GM19328 (cell line): ENCODE data around the gene FNIP2.
"Not testable (repeated sequence)": the region's sequence is repeated elsewhere in the genome, so short reads cannot be mapped to it uniquely, and the experiment has no call there.

Experiments
- ATAC-seq: cut with Tn5 transposase; IDR thresholded peaks from one replicate; pipeline ENCODE4 v1.9.1; 2021; ENCODE audit warnings: mild to moderate bottlenecking, moderate library complexity; ENCODE audit not compliant: unreplicated experiment

Gene FNIP2

GRCh38 chr4:158865520-158866177 lies 96.8 kb downstream of the FNIP2 start:
- no peak for ATAC-seq

DNA sequence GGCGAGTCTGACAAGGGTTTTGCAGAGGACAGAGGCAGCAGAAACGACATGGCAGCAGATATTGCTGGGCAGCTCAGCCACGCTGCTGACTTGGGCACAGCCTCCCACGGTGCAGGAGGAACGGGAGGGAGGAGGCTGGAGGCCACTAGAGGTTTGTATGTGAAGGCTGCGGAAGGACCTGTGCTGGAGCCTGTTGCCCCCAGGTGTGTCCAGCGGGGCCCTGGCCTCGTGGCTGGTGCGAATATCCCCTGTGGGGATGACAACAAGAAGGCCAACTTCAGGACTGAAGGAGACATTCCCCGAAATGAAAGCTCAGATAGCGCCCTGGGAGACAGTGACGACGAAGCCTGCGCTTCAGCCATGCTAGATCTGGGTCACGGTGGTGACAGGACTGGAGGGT lies 100.2 kb downstream of the FNIP2 start:
- ATAC-seq: no peak

- ATAC-seq: no peak
Measured at GRCh38 chr4:158869761-158870160, 100.9 kb downstream of the FNIP2 start.

DNA sequence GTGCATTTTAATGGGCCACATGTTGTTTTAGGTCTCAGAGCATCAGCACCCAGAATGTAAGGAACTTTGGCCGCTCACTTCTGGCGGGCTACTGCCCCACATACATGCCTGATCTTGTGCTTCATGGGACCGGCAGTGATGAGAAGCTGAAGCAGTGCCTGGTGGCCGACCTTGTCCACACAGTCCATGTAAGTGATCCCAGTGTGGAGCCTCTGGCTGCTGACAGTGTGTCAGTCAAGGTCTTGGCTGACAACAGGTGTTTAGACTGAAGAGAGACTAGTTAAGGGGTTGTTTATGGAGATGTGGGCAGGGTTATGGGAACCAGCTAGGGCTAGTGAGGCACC lies 101.4 kb downstream of the FNIP2 start:
- no peak for ATAC-seq

- no peak for ATAC-seq
Measured at GRCh38 chr4:158870626-158871334, 102.0 kb downstream of the FNIP2 start.

DNA sequence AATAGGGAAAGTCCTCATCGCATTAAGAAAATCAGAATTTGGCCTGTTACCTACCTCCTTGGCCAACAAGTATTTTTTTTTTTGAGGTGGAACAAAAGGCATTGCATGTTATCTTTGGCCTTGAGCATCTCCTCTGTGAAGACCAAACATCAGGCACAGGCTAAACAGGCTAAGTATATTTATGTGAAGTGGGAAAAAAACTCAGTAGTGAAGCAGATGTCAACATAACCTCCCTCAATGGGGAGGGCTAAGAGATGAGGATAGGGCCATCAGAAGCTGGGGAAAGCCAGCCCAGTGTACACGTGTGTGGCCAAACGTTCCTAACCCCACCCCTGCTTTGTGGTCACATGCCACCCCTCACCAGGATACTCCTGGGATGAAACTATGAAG lies 102.5 kb downstream of the FNIP2 start:
- no peak for ATAC-seq

DNA sequence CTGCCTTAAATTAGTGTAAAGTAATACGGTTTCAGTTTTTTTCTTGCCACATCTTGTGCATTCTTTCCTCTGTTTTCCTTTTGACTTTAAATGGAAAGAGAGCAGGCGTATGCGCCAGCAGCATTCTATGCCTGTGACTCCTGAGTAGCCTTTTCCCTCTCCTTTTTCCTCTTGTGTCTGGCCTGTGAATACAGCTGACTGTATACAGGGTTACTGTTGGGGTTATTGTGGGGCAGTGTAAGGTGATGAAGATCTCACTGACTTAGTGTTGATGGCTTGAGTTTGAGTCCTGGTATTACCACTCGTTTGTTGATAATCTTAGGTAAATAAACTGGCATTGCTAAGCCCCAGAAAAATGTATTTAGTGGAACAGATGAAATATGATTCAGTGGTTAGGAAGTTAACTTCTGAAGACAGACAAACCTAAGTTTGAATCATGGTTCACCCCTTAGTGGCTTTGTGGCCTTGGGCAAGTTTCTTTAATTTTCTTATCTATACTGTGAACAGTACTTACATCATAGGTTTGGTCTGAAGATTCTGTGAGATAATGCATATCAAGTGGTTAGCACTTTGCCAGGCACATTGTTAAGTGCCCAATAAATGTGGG lies 105.1 kb downstream of the FNIP2 start:
- ATAC-seq: no peak

DNA sequence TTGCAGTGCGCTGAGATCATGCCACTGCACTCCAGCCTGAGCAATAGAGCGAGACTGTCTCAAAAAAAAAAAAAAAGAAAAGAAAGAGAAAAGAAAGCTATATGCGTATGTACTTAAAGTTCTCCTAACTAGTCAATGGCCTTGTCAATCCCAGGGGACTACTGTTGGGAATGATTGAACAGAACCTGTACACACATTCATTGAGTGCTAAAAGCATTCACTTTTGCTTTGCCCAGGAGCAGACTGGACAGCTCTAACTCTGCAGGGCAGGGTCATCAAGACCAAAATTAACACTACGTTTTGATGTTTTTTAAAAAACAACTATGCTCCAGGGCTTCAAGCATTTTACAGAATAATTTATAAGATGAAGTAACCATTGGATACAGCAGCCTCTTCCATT lies 106.2 kb downstream of the FNIP2 start:
- no peak for ATAC-seq

DNA sequence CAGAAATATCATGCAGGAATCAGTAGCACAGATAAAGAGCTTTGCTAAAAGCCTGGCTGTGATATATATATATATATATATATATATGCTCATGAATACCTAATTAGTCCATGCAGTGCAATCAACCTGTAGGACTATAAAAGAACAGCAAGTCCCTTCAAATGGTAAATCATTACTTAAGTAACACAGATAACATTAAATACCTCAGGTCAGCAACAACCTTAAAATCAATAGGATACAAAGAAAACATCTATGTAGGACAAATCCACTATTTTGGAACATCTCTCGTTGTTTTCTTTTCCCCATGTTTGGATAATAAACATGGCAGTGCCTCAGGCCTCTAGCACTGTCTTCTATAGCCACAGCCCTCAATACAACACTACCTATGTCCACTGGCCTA lies 106.6 kb downstream of the FNIP2 start:
- ATAC-seq: no peak

- no peak for ATAC-seq
Measured at GRCh38 chr4:158877069-158877468, 108.2 kb downstream of the FNIP2 start.

GRCh38 chr4:158882142-158882541 lies 113.3 kb downstream of the FNIP2 start:
- not testable (repeated sequence) for ATAC-seq

- no peak for ATAC-seq
Measured at GRCh38 chr4:158884280-158884679, 115.5 kb downstream of the FNIP2 start.

DNA sequence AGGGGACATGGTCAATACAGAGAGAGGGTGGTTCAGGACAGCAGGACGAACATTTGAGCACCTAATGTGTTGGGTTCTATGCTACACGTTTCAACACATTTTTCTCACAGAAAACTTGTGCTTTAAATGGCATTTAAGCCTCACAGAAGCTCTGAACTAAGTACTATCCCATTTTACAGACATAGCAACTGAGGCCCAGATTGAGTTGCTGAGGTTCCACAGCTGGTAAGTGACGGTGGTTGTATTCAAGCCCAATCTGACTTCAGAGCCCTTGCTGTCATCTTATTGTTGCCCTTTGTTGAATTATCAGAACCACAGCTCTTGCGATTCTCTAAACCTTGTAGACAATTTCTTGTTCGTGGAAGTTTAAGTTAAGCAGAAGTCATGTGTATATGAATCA lies 116.7 kb downstream of the FNIP2 start:
- ATAC-seq: no peak

- ATAC-seq: no peak
Measured at GRCh38 chr4:158890294-158890693, 121.5 kb downstream of the FNIP2 start.

- ATAC-seq: no peak
Measured at GRCh38 chr4:158891256-158891655, 122.4 kb downstream of the FNIP2 start.

DNA sequence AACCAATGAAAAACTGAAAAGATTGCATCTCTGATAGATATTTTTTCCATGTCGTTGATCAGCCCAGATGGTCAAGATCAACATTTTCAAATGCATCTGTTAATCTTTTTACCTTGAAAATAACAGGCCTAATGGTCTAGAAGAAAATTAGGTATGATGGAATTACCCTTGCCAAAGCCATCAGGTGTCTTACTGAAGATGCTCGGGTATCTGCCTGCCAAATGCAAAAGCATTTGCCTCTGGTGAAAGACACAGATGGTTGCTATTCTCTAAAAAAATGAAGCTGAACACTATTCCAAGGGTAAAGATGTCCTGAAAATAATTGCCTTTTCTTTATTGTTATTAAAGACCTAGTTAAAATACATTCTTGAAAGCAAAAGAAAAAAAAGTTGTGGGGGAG lies 126.0 kb downstream of the FNIP2 start:
- no peak for ATAC-seq

DNA sequence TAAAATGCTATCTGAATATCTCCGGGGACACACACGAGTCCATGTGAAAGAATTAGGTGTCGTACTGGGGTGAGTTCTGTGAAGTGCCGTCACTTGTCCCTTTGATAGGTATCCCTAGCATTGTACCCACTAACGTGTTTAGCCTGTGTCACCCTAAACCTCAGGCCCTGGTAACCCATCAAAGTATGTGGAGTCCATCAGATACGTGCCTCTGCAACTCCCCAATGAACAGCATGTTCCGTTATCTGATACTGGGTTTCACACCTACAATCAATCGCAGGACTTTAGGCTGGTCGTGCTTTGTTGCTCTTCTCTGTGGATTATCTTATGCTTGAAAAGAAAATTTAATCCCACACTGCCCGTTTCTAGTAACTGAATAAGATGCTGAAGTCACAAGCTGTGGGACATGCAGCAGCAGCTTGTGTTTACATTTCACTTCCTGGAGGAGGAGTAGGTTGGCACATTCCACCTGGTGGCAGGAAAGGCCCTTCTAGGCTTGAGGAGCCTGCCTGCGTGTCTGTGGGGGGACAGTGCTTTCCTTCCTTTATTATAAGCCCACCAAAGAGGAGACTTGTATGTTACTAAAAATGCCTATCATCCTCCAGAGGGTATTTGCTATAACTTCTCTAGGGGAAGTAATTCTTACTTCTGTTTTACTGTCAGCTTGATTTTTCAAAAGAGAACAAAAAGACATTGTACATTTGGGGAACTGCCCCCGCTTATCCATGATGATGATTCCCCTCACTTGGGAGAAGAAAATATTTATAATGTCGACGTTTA lies 127.2 kb downstream of the FNIP2 start:
- ATAC-seq: no peak

DNA sequence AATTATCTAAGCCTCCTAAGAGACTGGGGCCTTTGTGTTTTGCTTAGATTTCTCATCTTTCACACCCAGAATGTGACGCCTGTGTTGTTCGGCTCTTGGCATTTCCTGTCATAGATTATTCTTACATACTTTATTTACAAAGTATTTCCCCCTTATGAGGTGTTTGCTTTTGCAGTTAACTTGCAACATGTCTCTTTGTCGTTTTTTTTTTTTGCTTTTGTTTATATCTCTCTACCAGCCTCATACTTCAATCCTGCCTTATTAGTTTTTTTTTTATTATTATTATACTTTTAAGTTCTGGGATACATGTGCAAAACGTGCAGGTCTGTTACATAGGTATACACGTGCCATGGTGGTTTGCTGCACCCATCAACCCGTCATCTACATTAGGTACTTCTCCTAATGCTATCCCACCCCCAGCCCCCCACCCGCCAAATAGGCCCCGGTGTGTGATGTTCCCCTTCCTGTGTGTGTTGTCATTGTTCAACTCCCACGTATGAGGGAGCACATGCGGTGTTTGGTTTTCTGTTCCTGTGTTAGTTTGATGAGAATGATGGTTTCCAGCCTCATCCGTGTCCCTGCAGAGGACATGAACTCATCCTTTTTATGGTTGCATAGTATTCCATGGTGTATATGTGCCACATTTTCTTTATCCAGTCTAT lies 127.9 kb downstream of the FNIP2 start:
- ATAC-seq: not testable (repeated sequence)

GRCh38 chr4:158900408-158900807 lies 131.6 kb downstream of the FNIP2 start:
- ATAC-seq: not testable (repeated sequence)

GRCh38 chr4:158902280-158903078 lies 133.7 kb downstream of the FNIP2 start:
- not testable (repeated sequence) for ATAC-seq
